ENCODE data around the gene BBOF1.

- TF ChIP-seq, protein P1, sequence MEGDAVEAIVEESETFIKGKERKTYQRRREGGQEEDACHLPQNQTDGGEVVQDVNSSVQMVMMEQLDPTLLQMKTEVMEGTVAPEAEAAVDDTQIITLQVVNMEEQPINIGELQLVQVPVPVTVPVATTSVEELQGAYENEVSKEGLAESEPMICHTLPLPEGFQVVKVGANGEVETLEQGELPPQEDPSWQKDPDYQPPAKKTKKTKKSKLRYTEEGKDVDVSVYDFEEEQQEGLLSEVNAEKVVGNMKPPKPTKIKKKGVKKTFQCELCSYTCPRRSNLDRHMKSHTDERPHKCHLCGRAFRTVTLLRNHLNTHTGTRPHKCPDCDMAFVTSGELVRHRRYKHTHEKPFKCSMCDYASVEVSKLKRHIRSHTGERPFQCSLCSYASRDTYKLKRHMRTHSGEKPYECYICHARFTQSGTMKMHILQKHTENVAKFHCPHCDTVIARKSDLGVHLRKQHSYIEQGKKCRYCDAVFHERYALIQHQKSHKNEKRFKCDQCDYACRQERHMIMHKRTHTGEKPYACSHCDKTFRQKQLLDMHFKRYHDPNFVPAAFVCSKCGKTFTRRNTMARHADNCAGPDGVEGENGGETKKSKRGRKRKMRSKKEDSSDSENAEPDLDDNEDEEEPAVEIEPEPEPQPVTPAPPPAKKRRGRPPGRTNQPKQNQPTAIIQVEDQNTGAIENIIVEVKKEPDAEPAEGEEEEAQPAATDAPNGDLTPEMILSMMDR (IDR thresholded peaks at IDR 0.05), result no peak
- no peak for TF ChIP-seq POLR2A (IDR thresholded peaks at IDR 0.05)
Observed at GRCh38 chr14:74019408-74020137, 424 bp downstream of the BBOF1 start.

All from esophagus squamous epithelium (tissue), 4 donors.